Measurements from ENCODE around the gene GPC6.

The GPC6 gene

GRCh38 chr13:93794197-93794885 is 567.7 kb downstream of the GPC6 start:
- no peak for DNase-seq

DNA sequence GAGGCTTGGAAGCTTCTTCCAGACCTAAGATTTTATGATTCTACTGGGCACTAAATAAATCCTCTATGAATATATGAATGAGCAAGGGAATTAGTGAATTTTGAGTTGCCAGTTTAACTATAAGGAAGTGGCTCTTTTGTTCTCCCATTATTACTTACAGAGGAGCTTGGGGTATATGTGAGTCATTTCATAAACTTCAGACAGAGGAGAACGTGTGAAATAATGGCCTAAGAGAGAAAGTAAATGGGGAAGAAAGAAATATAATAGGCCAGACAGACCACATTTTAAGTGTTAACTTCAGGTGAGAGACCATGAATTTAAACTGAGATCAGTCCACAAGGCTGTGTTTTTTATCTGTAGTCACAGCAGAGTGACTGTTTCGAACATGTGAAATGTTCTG is 570.9 kb downstream of the GPC6 start:
- no peak for DNase-seq

DNA sequence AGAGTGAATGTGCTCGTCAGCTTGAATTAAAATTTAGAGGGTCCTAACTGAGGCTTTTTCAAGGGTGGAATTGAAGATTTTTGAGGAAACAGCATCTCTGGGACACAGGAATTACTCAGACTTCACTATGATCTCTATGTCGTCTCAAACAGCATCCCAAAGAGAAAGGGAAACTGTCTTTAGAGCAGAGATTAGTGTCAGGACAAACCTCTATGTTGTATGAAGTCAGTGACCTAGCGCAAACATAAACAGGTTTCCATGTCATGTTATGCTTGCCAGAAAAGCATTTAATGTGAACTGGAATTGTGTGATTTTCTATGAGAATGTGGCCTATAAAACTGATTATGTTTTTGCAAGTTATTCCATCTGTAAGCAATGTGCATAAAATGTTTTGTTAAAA is 573.7 kb downstream of the GPC6 start:
- no peak for DNase-seq

DNA sequence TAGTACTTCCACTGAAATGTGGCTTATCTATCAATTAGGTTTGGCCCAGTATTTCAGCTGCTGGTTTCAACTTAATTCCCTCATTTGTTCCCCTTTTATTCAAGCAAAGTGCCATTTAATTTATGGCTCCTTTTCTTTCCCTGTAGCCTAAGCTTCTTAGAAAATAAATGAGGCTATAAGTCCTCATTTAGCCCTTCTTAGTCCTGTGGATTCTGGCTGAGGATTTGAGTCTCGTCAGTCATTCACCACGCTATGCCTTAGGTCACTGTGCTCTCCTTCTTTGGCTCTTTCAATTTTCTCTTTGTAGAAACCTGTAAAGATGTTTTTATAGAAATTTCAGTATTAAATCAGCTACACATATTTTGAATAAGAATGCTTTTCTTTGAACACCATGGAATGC is 579.1 kb downstream of the GPC6 start:
- no peak for DNase-seq

DNA sequence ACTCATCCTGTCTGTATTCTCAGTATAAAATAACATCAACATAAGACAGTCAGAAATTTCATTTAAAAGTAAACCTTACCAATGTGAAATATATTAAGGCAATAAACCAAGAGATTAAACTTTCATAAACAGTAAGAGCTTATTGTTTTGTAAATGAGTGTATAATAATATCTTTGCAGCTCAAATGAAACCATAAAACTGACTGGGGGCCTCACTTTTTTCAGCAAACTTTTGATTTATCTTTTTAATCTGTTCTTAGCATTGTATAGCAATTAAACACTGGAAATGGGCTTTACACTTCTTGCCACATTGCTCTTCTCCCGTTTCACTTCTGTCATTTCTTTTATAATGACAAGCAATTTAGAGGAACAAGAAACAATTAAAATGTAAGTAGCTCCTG is 580.3 kb downstream of the GPC6 start:
- no peak for DNase-seq

DNA sequence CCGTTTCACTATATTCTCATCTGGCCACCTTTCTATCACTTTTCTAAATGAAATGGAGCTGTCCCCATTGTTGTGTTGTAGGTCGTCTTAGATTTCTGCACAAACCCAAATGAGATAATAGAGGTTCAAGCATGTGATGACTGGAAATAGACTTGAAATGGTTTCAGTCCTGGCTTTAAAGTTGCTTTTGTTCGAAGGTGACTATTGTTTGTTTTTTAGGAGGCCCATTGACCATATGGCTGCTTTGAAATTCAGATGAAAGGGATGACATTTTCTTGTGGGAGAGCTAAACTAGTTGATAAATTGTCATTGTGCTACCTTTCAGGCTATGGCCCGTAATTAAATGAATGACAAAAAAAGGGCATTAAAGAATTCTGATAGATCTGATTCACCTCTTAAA is 583.7 kb downstream of the GPC6 start:
- DNase-seq, result no peak

GRCh38 chr13:93811071-93811737 is 584.6 kb downstream of the GPC6 start:
- DNase-seq, result no peak

GRCh38 chr13:93811738-93812112 is 585.1 kb downstream of the GPC6 start:
- DNase-seq, result no peak

DNA sequence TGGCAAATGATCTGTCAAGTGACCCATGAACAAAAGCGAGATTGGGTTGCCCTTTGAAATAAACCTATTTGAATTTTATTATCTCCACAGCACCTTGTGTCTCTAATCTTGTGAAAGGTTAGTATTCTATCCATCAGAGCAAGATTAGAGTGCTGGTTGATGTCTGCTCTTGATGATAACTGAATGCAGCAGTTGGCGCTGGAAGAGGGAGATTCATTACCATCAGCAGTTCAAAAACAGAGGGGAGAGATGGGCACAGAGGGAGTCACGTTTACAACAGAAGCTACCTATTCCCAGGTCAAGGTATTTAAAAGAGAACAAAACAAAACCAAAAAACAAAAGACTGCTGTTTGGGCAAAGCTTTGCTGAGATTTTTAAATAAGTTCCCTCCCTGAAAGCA is 588.1 kb downstream of the GPC6 start:
- DNase-seq, result no peak

DNA sequence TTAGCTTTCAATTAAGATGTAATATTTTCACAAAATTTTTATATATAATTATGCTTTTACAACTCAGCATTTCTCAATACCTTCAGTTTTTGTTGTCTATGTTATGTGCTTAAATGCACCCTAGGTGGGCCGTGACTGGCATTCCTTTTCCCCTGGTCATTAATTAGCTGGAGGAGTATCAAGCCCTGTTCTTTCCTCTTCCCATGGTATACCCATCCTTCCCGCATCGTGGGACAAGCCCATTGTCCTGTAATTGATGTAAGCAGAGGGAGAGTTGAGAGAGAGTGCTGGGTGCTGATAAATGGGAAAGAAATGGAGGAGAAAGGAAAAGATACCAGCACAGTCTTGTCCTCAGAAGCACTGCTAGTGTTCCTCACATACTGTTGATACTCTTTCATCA is 591.7 kb downstream of the GPC6 start:
- DNase-seq, result no peak

DNA sequence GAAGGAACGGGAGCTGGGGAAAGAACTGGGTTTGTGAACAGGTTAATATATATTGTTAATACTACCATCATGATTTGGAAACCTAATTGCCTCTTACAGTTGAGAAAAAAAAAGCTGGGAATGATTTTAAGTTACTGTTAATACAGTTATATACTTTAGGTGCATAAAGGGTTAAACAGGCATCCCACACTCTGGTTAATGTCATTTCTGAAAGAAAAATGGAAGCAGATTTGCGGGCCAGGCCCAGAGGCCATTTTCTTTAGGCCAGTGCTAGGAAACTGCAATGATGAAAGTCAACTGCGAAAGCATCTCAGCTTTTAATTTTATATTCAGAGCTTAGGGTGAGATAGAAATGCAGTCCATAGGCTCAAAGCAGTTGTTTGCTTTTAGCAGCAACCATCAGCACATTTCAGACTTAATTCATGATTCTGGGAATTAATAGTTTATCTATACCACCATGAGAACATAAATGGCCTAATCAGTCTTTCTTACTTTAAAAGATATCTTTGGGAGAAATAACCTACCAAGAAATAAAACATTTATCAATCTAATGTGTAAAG is 592.8 kb downstream of the GPC6 start:
- no peak for DNase-seq

DNA sequence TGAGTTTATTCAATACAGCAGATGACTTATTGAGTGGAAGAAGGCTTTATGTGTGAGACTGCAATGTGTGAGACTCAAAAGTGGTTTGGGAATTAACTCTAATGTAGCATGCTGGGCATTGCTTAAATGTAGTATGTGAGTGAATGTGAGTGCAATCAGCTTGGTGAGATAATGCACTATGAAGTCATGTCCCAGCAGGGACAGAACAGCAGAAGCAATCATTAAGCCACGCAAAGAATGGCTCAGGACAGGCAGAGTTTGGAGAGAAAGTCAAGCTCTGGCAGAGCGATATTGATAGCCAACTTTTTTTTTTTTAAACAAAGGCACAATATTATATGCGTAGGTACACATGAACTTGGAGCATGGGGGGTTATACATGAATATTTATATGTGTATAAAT is 597.7 kb downstream of the GPC6 start:
- no peak for DNase-seq

- DNase-seq, result no peak
Observed at GRCh38 chr13:93834051-93834450, 607.4 kb downstream of the GPC6 start.

GRCh38 chr13:93843082-93843481 is 616.5 kb downstream of the GPC6 start:
- DNase-seq, result no peak

DNA sequence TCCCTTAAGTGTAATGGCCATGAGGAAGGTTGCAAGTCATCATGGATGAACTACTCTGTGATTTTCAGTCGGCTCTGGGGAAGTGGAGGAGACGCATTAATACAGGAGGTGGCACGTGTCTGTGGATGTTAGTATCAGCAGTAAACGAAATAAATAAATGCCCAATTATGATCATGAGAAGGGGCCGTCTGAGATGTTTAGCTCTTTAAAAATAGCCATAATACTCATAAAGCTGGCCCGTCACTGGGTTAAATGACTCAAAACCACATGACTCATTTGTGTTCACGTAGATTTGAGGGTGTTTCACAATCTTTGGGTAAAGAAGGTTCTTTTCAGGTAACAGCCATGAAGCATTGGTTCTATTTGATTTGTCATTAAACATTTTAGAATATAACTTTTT is 620.6 kb downstream of the GPC6 start:
- DNase-seq, result no peak

DNA sequence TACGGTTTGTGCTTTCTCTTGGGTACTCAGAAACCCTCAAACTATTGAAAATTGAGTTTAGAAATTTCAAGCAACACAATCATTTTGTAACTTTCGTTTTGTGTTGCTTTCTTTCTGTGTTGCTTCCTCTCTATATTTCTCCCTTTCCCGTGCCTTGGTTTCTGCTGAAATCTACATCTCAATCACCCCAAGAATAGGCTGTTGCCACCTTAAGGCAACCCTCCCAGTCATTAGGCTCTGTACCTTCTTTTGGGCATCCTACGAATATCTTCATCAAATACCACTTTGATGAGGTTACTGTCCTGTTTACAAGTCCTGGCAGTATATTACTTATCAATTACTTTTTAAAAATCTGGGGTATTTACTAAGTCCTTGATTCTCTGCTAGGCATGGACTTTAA is 621.6 kb downstream of the GPC6 start:
- DNase-seq, result no peak

- peak; percentile 7 for DNase-seq
Observed at GRCh38 chr13:93851236-93851635, 624.6 kb downstream of the GPC6 start.

GRCh38 chr13:93853912-93854311 is 627.3 kb downstream of the GPC6 start:
- no peak for DNase-seq

DNA sequence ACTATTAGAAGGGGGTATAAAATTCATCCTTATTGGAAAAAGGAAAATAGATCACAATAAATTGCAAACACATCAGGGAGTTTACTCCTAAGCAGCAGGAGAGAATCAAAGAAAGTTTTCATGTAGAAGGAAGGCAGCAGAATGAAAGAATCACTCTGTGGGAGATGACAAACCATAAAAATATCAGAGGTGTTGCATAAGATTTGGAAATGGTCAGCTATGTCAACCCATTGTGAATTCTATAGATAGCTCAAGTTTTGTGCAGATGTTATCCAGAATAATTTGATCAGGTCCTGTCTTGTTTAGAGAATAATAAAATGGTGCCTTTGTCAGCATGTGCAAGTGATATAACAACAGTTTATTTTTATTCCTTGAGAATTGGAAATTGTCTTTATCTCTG is 630.5 kb downstream of the GPC6 start:
- DNase-seq, result no peak

DNA sequence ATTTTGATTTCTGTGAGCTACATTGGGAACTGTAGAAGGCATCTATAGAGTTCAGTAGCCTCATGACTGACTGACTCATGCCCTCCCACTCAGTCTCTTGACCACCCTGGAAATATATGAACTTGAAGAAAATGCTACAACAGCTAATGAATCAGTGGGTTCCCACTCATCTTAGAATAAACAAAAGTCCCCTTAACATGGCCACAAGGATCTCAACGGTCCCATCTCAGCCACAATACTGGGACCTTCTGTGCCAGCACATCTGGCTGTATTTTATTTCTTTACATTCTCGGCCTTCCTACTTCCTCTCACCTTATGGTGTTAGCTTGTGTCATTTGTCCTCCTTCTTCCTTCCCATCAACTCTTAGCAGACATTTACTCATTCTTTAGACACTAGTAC is 633.1 kb downstream of the GPC6 start:
- DNase-seq, result no peak

GRCh38 chr13:93861818-93862217 is 635.2 kb downstream of the GPC6 start:
- no peak for DNase-seq

DNA sequence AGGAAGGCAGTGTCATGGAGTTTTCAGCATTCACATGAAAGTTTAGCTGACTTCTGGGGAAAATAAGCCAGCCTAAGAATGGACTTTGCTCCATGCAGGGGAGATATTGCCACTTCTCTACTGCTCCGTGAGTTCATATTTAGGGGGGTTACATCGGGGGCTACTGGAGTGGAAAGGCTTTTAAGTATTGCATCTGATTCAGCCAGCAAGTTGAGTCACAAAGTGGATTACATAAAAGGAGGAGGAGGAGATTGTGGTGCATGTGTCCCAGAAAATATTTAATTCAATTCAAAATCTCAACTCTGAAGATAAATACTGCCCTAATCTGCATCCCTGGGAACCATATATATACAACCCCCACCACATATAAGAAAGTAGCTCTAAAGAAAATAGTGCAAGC is 635.7 kb downstream of the GPC6 start:
- no peak for DNase-seq

DNA sequence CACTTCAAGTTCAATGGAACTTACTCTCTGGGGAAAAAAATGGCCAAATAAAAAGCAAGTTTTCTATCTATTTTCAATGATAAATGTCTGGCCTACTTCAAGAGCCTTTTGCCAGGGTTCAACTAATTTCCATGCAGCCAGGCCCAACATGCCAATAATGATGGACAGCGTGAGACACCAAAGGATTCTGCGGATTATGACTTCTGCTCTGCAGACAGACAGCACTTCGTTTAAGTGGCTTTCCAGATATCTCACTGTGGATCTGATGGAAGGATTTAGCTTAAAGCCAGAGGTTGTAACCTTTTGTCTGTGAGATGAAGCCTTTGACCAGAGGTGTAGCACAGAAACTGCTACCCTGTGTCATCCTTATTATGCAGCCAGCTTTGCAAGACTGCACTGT is 638.6 kb downstream of the GPC6 start:
- DNase-seq, result no peak

DNA sequence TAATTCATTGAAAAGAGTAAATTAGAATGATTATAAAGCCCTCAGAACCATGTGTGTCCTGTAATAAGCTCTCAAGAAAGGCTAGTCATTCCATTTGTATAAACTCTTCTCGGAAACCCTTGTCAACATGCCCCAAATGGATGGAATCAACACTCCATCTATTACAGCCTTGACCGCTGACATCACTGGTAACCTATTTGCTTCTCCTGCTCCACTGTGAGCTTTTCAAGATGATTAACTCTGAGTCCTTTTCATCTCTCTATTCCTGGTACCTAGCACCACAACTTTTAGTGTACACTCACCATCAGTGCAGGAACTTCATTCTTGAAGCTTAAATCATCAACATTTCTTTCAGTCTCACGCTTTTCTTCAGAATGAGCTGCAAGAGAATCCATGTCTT is 640.9 kb downstream of the GPC6 start:
- DNase-seq, result no peak

DNA sequence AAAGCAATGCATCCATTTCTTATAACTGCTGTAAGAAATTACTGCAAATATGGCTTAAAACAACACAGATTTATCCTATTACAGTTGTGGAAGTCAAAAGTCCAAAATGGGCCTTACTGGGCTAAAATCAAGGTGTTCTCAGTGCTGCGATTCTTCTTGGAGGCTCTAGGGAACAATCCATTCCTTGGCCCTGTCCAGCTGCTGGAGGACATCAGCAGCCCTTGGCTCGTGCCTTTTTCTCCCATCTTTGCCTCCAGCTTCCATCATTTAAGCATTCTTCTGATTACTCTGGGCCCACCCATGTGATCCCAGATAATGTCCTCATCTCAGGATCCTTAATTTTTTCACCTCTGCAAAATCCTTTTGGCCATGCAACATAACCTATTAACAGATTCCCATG is 645.8 kb downstream of the GPC6 start:
- DNase-seq, result no peak
